Fibroblast of the conjunctiva (primary cell): ENCODE measurements around the gene HSF5.

Source experiments
- DNase-seq: peaks from one replicate; pipeline ENCODE4 v3.0.0-alpha.2; 2010; ENCODE audit warnings: low read depth

Gene HSF5, protein sequence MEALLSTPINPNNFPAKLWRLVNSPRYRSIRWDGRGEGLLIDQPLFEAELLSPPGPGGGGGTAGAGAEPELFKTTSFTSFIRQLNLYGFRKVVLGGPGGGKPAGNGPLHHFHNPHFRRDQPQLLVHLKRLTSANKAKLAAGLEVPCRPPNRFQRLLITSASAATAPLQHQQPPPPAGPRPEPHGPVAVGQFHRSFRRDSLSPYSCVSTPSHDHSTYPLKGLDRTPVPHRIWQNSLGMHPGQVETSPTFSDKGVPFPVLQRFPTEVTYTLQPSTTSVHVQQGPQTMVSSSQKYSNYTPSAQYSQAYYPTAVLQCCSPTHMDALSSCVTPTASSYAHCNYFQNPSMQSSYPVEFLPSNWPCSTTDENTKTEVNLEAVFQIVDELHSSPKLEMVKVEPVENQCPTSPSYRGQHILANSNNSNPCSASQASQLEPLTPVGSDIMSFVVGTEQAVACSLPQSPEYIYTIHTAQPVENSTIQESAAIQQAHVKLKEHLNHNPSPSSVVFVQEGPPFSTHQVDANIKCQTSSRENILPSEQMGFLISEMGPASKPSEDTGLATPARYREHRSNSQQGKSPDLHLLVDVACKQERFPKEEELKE

DNA sequence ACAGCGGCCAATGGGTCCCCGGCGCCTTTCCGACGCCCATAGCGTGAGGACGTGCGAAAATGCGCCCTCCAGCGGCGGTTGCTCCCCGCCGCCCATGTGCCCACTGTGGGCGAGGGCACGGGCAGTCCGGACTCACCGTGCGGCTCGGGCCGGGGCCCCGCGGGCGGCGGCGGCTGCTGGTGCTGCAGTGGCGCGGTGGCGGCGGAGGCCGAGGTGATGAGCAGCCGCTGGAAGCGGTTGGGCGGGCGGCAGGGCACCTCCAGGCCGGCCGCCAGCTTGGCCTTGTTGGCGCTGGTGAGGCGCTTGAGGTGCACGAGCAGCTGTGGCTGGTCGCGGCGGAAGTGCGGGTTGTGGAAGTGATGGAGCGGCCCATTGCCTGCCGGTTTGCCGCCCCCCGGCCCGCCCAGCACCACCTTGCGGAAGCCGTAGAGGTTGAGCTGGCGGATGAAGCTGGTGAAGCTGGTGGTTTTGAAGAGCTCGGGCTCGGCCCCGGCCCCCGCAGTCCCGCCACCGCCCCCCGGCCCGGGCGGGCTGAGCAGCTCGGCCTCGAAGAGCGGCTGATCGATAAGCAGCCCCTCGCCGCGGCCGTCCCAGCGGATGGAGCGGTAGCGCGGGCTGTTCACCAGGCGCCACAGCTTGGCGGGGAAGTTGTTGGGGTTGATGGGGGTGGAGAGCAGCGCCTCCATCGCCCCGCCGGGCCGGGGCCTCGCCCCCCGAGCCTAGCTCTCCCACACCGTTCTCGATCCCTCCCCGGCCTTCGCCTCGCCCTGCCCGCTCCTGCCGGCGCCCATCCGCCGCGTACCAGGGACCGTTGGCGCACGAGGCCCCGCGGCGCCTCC, at the start of gene HSF5:
Gene HSF5, minus strand, starts transcription at position 820 of the 839 bp plus-strand sequence. Its CDS starts 134 bp downstream, at position 686.
- DNase-seq: no peak

DNA sequence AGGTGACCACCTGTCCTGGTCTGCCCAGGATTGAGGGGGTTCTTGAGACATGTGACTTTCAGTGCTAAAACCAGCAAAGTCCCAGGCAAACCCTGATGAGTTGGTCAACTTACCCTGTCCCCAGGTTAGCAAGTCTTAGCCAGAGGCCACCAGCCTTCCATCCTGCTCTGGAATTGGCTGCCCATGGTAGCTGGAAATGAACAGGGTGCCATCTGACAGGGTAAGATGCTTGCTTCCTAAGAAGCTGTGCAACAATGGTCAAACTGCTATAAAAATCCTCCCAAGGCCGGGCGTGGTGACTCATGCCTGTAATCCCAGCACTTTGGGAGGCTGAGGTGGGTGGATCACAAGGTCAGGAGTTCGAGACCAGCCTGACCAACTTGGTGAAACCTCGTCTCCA, 49.1 kb upstream of the HSF5 start:
- no peak for DNase-seq

DNA sequence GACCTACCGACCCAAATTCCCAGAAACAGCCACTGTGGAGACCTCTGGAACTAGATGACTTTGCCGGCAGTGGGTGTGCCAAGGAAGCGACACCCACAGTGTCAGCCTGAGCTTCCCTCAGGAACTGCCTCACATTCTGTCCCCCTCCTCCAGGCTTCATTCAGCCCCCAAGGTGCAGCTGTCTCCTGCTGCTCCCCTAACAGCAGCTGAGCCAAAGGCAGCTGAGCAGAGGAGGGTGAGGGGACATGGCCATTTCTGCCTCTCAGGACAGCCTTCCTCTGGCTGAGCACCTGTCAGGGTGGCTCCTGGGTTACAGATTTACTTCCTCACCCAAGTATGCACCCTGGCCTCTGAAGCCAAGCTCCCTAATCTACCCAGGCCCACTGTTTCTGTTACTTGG, 48.3 kb upstream of the HSF5 start:
- no peak for DNase-seq

GRCh38 chr17:58535431-58535830, 47.2 kb upstream of the HSF5 start:
- DNase-seq: no peak

DNA sequence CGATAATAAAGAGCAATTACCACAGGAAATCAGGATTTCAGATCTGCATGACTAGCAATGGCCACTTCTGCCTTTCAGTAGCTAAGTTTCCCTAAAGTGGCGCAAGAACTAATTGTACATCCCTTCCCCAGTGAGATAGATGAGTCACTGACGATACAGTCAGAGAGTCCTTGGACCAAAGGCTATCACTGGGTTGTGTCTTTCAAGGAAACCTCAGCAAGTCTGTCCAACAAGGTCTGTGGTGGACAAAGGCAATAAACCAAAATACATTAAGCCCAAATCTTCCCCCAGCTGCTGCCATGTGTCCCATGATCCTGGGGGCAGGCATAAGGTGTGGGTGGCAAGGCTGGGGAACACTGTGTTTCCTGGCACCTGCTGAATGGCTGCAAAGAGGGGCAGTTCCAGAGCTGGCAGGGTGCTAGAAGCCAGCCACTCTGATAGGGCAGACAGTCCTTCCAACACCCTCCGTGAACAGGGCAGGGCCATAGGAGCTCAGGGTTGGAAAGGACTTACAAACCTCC, 46.8 kb upstream of the HSF5 start:
- no peak for DNase-seq

GRCh38 chr17:58534331-58534730, 46.1 kb upstream of the HSF5 start:
- DNase-seq: no peak

DNA sequence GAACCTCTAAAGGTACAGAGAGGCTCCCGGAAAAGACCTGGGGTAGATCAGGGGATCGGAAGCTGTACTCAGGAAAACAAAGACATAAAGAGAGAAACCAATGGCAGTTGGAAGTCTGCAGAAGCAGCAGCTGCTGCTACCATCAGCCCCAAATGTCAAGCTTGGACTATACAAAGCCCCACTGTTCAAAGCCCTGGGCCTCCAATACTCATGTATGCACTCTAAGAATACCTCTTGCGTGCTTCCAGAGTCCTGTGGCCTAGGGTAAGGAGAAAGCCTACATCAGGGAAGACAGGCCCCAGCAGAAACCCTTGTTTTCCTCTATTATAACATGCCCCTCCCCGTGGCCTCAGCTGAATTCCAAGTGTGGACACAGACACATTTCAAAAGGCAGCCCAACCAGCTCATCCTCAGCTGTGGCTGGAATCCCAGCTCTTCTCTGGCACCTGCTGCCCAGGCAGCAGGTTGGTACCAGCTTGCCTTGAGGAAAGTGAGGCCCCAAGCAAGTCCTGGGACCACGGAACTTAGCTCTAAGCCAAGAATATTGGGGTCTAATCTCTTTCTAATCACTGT, 45.5 kb upstream of the HSF5 start:
- DNase-seq: no peak

GRCh38 chr17:58532555-58532951, 44.3 kb upstream of the HSF5 start:
- DNase-seq: no peak

- no peak for DNase-seq
These were observed 43.7 kb upstream of the HSF5 start for GRCh38 chr17:58531661-58532554.

DNA sequence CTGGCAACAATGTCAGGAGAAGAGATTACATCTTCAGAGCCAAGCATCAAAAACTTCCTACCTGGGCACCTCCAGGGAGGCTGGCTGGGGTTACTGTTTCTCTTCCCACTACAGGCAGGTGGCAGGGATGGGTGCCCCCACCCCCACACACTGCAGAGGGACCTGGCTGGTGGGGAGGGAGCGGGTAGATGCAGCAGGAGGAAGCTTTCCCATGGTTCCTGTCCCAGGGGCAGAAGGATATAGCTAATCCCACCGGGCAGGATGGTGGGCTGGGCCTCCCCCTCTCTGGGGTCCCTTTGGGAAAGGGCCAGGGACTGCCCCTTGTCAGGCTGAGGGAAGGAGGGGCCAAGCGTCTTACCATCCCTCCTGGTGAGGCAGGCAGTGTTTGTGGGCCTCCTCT, 42.9 kb upstream of the HSF5 start:
- no peak for DNase-seq

GRCh38 chr17:58530655-58531054, 42.4 kb upstream of the HSF5 start:
- no peak for DNase-seq

DNA sequence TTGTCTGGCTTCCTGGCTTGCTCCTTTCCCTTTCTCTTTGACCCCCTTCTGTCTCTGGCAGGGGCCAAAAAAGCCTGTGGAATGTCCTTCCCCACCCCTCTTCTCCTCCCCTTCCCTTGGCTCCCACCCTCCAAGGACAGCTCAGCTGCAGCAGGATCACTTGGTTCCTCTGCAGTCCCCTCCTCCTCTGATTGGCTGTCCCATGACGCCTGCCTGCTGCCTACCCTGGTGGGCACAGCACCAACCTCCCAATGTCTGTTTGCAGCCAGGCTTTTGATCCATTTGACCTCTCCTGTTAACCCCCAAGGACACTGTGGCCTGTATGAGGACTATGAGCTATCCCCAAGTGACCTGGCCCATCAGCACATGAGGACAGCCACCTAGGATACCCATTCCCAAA, 41.1 kb upstream of the HSF5 start:
- no peak for DNase-seq

- no peak for DNase-seq
These were observed 40.2 kb upstream of the HSF5 start for GRCh38 chr17:58528443-58528842.

GRCh38 chr17:58527949-58528348, 39.7 kb upstream of the HSF5 start:
- no peak for DNase-seq

DNA sequence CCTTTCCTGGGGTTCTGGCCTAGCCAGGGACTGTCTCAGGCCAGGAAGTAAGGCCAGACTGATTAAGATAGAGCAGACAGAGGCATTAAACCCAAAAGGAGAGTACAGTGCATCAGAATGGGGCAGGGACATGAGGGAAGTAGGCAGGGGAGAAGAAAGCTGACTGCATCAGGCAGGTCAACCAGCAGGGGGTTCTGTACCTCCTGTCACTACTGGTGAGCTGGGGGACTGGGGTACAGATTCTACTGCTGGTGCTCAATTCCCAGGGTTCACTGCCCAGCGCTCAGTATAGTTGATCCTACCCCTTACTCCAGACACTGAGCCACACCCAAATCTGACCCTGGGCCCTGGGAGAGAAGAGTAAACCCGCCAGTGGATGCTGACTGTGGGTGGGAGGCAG, 39.1 kb upstream of the HSF5 start:
- no peak for DNase-seq

- DNase-seq: no peak
These were observed 37.0 kb upstream of the HSF5 start for GRCh38 chr17:58525239-58525638.

- no peak for DNase-seq
These were observed 33.5 kb upstream of the HSF5 start for GRCh38 chr17:58521680-58522079.

DNA sequence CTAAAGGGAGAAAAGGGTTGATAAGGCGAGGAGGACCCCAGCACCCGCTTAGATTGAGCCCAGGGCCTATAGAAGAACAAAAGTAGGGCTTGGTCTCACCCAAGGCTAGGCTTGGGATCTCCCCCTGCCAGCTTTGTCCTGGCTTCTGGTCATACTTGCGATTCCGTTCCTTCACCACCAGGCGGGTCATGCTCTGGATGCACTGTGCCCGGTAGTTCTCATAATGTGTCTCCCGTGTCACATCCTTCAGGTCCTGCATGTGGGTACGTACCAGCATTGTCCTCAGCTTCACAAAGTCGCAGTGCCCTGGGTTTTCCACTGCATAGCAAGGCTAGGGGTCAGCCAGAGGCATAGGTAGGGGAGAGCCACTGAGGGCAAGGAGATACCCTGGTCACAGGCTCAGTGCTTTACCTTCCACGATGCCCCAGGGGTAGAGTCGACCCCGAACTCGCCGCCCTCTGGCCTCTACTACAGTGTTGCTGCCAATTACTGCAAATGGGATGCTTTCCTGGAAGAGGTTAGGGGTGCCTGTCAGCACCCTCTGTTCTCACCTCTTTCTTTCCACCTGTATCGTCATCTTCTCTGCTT, 32.7 kb upstream of the HSF5 start:
- DNase-seq: no peak

DNA sequence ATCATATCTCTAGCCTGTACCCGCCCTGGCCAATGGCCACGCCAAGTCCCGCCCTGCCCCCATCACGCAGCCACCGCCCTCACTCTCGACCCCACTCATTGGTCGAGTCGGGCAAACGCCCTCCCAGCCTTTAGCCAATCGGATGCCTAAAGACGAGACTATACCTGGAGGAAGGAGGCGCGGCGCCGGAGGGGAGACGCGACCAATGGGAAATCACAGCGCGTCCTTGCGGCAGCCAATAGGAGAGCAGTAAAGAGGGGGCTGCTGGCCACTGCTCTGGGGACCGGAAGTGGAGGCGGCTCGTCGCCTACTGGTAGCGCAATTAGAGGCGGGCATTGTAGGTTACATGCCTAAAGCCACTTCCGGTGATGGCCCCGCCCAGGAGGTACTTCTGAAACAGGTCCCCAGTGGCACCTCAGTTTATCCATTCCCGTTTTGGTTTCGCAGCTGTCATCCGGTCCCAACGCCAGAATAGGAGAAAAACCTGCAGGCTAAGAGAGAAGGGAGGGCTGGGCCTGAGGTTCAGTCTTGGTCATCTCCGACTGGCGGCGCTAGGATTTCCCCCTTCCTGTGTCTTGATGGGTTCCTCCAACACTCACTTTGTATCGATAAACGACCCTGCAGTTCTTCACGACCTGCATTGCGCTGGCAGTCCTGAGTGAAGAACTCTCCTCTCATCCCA, 29.9 kb upstream of the HSF5 start:
- DNase-seq: peak; percentile 100

DNA sequence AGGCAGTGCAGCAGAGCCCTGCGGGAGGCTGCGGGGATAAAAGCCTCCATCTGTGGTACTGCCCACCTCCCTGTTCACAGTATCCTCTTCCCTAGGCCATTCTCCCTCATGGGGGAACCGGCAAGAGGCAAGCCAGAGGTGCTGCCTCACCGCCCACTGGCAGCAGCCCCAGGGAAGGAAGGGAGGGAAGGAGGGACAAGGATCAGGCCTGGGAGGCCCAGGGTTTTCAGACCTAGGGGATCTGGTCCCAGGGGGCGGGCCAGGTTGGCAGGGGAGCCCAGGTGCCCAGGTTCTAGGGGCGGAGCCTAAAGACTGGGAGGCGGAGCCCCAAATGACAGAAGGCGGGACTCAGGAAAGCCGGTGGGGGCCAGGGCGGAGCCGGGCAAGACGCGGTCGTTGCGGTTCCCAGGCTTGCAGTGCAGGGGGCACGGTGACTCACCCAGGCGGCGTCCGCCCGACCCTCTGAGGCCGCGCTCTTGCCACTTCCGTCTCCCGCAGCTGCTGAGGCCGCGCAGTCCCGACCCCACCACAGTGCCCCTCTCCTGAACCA, 29.2 kb upstream of the HSF5 start:
- no peak for DNase-seq
